Suppressor macrophage (primary cell): ENCODE results near the gene CCDC150.
"Not testable (repeated sequence)": the region's sequence is repeated elsewhere in the genome, so short reads cannot be mapped to it uniquely, and the experiment has no call there.

Experiments used
- DNase-seq, 4 experiments: peaks; one replicate each; pipeline ENCODE4 v3.0.0-alpha.2; 2020 to 2022

Gene CCDC150

DNA sequence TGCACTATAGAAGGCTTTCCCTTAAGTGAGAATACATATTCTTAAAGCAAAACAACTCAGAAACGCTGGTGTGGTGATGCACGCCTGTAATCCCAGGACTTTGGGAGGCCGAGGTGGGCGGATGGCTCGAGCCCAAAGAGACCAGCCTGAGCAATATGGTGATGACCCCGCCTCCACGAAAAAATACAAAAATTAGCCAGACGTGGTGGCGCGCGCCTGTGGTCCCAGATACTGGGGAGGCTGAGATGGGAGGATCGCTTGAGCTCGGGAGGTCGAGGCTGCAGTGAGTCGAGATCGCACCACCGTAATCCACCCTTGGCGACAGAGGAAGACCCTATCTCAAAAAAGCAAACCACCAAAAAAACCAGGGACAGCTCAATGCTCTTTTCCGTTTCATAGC, 750 bp upstream of the CCDC150 start:
- no peak for DNase-seq

DNA sequence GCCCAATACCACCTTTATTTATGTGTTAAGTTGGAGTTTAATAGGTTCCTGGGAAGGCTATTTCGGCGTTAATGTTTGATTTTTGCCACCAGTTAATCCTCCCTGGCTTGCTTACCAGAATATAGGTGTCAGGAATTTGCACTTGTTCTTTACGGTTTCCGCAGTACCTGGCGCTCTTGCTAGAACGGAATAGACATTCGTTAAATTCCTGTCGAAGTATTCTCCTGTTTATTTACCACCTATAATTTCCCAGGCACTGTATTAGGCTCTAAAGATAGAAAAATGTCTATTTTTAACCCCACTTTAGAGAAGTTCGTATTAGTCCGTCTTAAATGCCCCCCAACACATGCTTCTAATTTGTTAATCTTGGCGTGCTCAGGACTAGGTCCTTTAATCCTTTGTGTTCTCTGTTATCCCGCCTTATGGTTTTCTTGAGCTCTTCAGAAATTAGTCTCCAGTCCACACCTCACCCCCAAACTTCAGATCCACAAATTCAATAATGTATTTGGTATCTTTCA, 575 bp downstream of the CCDC150 start:
- no peak for DNase-seq

DNA sequence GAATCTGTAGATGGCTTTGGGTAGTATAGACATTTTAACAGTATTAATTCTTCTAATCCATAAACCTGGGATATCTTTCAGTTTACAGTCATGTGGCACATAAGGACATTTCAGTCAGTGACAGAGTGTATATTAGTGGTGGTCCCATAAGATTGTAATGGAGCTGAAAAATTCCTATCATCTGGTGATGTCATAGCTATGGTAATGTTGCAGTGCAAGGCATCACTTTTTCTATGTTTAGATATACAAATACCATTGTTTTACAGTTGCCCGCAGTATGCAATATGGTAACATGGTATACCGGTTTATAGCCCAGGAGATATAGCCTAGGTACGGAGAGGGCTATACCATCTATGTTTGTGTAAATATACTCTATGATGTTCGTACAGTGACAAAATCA, 9.7 kb downstream of the CCDC150 start:
- DNase-seq, result no peak

DNA sequence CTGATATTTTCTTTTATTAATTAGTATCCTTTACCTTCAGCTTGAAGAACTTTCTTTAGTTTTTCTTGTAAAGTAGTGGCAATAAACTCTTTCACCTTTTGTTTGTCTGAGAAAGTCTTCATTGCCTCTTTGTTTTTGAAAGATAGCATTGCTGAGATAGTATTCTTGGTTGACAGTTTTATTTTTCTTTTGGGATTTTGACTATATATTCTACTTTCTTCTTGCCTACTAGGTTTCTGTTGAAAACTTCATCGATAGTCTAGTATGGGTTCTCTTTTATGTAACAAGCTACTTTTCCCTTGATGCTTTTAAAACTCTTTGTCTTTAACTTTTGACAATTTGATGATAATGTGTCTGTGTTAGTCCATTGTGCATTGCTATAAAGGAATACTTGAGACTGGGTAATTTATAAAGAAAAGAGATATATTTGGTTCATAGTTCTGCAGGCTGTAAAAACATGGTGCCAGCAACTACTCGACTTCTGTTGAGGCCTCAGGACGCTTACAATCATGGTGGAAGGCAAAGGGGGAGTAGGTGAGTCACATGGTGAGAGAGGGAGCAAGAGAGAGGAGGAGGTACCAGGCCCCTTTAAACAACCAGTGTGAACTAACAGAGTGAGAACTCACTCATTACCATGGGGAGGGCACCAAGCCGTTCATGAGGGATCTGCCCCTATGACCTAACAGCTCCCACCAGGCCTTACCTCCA, 12.0 kb downstream of the CCDC150 start:
- DNase-seq, result no peak

DNA sequence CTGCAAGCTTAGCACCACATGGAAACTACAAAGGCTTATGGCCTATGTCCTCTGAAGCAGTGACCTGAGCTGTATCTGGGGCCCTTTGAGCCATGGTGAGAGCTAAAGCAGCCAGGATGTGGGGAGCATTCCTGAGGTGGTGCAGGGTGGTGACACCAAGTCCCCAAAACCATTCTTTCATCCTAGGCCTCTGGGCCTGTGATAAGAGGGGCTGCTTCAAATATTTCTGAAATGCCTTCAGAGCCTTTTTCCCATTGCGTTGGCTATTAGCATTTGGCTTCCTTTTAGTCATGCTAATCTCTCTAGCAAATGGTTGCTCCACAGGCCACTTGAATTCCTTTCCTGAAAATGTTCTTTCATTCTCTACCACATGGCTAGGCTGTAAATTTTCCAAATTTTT, 13.4 kb downstream of the CCDC150 start:
- DNase-seq, result no peak

DNA sequence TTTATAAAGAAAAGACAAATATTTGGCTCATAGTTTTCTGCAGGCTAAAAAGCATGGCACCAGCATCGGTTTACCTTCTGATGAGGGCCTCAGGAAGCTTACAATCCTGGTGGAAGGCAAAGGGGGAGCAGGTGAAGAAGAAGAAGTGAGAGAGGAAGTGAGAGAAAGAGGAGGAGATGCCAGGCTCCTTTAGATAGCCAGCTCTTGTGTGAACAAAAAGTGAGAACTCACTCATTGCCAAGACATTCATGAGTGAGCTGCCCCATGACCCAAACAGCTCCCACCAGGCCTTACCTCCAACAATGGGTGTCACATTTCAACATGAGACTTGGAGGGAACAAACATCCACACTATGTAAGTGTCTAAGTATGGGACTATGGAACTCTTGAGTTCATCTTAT, 14.3 kb downstream of the CCDC150 start:
- no peak for DNase-seq

DNA sequence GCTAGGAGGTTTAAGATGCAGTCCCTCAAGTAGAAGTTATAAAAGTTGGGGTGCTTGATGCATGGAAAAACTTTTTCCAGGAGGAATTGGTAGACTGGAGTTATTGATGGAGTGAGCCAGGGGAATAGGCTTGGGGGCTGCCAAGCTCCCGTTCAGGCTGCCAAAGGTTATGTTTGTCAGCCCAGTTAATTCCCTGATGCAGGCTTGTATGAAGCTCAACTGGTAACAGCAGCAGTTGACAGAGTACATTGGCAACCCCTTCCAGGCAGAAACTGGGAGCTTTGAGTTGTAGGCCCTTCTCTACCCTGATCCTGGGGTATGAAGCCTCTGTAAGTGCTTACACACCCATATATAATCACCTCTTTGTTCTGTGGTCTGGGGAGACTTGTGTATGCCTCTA, 16.2 kb downstream of the CCDC150 start:
- DNase-seq, result no peak

DNA sequence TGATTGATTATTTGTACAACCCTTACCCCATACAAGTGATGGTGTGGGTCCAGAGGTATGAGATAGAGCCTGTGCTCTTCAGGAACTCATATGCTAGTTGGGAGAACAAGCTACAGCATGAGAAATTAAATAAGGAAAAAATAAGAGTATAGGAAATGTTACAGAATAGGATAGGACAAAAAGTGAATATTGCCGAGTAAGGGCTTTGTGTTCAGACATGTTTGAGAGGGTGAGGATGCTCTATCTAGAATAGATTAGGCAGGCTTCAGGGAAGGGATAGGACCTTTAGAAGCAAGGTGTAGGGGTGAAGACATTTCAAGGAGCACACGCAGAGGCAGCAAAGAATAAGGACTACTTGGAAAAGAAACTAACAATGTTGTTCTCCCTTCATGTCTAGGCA, 17.8 kb downstream of the CCDC150 start:
- DNase-seq, result no peak

DNA sequence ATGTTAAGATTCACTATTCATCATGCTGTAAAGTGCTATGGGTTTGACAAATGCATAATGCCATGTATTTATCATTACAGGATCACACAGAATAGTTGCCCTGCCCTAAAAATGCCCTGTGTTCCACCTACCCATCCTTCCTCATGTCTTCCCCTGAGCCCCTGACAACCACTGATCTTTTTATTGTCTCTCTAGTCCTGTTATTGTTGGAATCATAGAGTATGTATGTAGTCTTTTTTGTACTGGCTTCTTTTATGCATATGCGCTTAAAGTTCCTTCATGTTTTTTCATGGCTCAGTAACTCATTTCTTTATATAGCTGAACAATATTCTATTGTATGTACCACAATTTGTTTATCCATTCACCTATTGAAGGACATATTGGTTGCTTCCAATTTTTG, 20.3 kb downstream of the CCDC150 start:
- DNase-seq, result no peak

DNA sequence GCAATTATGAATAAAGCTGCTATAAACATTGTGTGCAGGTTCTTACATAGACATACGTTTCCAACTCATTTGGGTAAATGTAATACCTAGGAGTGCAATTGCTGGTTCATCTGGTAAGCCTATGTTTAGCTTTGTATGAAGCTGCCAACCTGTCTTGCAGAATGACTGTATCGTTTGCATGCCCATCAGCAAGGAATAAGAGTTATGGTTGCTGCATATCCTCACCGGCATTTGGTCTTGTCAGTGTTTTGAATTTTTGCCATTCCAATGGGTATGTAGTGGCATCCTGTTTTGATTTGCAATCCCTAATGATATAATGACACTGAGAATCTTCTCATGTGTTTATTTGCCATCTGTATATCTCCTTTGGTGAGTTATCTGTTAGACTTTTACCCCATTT, 20.7 kb downstream of the CCDC150 start:
- no peak for DNase-seq

DNA sequence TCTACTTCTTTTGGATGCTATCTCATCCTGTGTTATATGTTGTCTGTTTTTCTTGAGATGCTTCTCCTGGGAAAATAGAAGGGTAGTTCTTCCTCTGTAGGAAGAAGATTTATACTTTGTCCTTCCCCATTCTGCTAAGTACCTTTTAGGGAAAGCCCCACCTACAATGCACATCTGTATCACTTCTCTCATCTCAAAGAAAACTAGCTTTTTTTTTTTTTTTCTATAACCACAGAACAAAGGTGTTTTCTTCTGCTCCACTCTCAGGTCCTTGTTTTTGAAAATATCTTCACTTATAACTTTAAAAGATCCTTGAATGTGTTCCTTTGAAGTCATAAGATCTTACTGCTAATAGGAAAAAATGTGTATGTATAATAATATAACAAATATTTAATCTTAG, 30.8 kb downstream of the CCDC150 start:
- no peak for DNase-seq

DNA sequence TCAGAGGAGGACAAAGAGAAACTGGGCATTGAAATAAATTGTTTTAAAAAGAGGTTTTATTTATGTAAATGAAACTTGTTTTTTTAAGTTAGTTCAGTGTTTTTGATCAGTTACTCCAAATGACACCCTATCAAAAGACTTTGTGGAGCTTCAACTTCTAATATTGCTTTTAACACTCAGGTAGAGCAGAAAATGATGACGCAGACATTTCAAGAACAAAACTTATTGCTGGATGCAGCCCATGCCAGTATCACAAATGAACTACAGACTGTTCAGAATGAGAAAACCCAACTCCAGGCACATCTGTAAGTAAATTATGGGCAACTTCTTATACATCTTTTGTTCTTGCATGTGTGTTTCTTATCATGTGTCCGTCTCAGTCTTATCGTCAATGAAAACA, 36.4 kb downstream of the CCDC150 start:
- DNase-seq, result no peak

DNA sequence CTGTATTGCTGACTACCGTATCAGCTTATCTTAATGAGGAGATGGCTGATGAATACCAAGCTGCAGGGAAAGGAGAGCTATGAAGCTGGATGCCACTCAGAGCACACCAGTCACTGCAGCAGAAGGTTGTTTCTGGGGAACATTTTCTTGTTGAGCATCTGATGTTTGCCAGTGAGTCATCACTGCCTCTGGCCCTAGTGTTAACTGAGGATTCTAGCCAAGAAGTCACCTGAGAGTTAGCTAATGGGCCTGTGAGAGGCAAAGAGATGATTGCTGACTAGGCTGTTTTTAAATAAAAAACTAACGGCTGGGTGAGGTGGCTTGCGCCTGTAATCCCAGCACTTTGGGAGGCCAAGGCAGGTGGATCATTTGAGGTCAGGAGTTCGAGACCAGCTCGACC, 37.9 kb downstream of the CCDC150 start:
- no peak for DNase-seq

DNA sequence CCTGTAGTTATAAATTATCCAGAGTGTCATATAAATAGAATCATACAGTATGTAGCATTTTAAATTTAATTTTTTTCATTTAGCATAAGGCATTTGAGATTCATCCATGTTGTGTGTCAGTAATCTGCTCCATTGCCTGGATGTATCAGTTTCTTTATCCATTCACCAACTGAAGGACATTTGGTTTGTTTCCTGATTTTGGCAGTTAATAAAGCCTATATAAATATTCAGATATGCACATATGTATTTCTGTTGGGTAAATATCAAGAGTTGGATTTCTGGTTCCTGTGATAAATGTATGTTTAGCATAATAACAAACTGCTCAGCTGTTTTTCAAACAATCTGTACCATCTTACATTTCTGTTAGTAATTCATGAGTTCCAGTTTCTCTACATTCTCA, 39.9 kb downstream of the CCDC150 start:
- DNase-seq, result no peak

DNA sequence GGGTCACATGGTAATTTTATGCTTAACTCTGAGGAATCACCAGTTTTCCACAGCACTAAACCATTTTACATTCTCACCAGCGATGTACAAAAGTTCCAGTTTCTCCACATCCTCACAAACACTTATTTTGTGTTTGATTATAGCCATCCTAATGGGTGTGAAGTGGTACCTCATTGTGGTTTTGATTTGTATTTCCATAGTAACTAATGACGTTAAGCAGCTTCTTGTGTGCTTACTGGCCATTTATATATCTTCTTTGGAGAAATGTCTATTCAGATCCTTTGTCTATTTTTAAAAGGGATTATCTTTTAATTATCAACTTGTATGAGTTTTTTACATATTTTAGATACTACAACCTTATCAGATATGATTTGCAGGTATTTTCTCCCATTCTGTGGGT, 42.0 kb downstream of the CCDC150 start:
- DNase-seq, result no peak

DNA sequence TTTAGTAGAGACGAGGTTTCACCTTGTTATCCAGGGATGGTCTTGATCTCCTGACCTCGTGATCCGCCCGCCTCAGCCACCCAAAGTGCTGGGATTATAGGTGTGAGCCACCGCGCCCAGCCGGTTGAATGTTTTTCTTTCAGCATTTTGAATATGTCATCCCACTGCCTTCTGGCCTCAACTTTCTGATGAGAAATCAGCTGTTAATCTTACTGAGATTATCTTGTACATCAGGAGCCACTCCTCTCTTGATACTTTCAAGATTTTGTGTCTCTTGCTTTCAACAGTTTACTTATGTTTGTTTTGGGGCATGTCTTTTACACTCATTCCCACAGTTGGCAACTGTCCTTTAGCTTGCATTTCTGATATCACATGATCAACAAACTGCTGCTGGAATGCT, 46.3 kb downstream of the CCDC150 start:
- no peak for DNase-seq

DNA sequence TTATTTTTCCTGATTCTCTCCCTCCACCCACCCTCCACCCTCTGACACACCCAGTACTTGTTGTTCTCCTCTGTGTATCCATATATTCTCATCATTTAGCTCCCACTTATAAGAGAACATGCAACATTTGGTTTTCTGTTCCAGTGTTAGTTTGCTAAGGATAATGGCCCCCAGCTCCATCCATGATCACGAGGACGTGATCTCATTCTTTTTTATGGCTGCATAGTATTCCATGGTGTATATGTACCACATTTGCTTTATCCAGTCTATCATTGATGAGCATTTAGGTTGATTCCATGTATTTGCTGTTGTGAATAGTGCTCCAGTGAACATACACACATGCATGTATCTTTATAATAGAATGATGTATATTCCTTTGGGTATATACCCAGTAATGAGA, 47.2 kb downstream of the CCDC150 start:
- not testable (repeated sequence) for DNase-seq

DNA sequence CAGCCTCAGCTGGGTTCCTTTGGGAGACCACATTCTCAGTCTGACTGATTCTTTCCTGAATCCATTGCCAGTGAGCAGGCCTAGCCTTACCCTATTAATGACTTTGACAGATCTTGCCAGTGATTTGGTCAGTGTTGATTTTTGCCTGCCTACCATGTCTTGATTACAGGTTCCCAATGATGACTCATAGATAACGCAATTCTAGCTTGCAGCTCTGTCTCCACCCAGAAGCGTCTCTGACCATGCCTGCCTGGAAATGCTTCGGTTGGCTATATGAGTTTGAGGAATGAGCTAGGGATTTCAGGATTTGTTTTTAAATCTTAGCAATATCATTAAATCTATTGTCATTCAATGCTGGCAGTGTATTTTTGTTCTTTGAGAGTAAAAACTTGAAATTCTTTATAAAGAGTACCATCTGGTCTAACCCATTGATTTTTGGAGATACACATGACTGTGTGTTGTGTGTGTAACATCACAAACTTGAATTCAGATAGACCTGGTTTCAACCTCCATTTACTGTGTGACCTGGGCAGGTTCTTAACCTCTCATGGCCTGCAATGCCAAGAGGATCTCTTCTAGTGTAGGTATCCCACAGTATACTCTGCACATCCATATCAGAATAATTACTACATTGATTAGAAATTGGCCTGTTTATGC, 57.0 kb downstream of the CCDC150 start:
- DNase-seq, result peak in 3 of 4 experiments; percentile 5 to 29 (median 23)

DNA sequence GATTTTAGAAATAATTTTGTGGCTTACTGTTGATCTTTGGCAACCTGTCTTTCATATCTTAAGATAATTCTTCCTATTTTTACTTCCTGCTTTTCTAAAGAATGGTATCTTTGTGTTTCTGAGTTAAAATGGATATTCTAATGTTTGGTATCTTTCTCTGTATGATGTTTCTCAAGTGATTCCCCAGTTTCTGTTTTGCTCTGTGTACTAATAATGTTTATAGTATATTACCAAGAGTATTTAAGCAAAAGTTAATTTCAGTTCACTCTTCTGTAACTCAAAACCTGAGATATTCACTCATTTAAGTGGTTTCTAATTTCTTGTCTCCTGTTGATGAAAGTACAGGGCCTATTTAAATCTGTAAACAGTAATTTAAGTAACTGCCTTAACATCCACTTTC, 58.3 kb downstream of the CCDC150 start:
- DNase-seq, result no peak

DNA sequence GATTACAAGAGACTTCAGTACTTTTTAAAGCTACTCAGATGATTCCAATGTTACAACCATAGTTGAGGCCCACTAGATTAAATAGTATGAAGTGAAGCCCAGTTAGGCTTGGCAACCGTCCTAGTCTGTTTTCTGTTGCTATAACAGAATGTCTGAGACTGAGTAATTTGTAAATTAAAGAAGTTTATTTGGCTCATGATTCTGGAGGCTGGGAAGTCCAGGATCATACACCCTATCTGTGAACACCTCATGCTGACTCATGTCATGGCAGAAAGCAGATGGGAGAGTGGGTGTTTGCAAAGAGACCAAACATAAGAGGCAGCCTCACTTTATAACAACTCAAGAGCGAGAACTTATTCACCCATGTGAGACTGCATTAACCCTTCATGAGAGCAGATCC, 63.1 kb downstream of the CCDC150 start:
- DNase-seq, result no peak

DNA sequence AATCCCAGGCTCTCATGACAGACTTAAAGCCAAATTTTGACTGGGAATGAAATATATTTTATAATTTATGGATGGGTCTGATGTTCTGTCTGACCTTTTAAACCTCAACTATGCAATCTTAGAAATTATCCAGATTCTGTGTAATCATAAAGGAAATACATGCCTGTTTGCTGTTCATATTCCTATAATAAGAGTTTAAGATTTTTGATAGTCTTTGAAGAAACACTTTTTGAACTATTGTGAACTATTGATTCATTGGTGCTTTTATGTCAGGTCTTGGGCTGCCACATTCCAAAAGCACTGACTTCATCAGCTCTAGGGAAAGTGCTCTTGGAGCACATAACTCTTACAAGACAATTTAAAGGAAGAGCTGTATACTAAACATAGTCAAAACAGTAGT, 64.2 kb downstream of the CCDC150 start:
- DNase-seq, result no peak

DNA sequence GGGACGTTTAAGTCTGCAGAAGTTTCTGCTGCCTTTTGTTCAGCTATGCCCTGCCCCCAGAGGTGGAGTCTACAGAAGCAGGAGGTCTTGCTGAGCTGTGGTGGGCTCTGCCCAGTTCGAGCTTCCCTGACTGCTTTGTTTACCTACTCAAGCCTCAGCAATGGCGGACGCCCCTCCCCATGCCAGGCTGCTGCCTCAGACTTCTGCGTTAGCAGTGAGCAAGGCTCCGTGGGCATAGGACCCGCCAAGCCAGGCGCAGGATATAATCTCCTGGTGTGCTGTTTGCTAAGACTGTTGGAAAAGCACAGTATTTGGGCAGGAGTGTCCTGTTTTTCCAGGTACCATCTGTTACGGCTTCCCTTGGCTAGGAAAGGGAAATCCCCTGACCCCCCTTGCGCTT, 70.5 kb downstream of the CCDC150 start:
- DNase-seq, result not testable (repeated sequence)

DNA sequence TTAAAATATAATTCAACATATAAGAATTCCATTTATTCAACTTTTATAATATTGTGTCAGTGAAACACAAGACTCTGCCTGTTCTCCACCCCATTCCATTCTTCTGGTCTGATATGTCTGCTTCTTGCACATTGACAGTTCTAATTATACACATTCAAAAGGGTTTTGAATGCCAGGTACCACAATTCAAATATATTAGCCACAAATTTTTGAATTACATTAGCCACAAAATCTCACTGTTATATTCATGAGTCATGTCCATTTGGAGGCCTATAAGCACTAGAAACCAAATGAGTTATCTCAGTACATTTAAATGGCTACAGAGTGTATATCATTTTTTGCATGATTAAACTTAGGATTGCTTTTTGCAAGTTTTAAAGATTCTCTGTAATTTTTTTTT, 72.1 kb downstream of the CCDC150 start:
- DNase-seq, result no peak

DNA sequence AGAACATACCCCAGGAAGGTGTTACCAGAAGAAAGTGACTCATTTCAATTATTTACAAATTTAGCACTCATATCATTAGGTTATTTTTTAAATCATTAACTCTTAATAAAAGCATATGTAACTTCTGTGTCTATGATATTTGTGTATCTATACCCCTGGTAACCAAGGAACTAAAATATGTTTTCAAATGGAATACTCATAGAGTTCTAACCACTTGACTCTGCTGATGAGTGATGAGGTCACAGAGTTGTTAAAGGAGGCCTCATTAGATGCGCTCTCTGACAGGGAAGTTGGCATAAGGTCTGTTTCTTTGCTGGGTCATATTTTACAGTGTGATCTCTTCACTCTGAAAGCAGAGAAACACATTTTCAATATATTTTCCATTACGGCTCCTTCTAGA, 73.4 kb downstream of the CCDC150 start:
- DNase-seq, result no peak
